Measurements from ENCODE around the gene CLK3.
A peak's percentile ranks its signal among the peaks of the same experiment; 100 is the strongest.
"Not testable (repeated sequence)": the region's sequence is repeated elsewhere in the genome, so short reads cannot be mapped to it uniquely, and the experiment has no call there.

CLK3 gene

DNA sequence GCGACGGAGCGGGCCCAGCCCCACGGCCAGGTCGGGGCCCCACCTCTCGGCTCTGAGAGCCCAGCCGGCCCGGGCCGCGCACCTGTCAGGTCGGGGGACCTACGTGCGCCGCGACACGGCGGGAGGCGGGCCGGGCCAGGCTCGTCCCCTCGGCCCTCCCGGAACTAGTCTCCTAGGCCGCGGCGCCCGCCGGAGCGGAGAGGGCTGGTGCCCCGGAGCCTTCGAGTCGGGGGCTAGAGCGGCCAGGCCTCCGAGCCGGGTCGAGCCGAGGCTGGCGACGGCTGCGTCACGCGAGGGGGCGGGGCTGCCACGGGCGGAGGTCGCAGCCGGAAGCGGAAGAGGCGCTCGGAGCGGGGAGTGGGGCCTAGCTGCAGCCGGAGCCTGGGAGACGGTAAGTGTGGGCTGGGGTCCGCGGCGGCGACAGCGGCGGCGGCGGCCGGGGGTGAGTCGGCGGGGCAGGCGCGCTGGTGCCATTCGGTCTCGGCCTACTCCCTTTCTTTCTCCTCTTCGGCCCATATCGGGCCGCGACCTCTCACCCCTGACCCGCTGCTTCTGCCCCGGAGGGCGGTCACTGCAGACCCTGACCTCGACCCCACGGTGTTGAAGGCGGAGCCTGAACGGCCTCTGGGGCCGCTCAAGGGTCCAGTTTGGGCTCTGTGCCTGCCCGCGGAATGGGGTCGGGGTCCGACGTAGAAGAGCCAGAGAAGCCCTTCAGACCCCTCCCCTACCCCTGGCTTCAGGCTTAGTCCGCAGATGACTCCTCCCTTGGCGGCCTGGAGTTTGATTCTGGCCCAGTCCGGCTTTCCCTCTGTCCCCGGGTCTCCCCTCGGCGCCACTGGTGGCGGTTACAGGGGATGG, at the start of gene CLK3:
TSS of gene CLK3 (plus strand) at position 329 of the 858 bp plus-strand sequence. CDS start 3,361 bp downstream, outside the sequence.
- DNase-seq, result peak; percentile 95

DNA sequence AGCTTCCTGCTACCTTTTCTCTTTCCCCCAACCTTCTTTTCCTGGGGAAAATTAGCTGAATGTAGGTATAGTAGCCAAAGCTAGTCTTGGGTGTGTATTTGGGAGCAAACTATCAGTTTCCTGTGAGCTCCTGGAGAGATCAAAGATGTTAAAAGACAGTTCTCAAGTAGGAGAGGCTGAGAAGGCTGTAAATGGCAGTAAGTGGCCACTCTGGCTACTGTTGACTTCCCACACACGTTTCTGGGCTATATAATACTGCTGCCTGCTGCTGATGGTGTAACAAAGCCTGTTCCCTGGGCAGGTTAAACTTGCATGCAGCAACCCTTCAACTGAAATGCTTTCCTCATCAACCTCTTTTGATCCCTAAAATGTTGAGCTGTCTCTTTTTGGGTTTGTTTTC, 47.0 kb upstream of the CLK3 start:
- DNase-seq, result no peak

DNA sequence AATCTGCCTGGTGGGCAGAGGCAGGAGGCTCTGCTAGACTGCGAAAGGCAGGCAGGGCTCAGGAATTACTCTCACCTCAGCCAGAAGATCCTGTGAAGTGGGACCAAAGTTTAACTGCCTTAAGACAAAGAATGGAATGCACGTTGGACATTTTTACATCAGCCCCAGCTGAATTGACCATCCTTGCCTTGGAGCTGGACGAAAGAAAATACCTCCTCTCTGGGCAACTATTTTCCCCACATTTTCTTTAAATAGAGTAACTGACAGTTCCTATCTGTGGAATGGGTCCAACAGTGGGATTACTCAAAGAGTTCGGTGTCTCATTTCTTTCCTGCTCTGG, 45.9 kb upstream of the CLK3 start:
- no peak for DNase-seq

DNA sequence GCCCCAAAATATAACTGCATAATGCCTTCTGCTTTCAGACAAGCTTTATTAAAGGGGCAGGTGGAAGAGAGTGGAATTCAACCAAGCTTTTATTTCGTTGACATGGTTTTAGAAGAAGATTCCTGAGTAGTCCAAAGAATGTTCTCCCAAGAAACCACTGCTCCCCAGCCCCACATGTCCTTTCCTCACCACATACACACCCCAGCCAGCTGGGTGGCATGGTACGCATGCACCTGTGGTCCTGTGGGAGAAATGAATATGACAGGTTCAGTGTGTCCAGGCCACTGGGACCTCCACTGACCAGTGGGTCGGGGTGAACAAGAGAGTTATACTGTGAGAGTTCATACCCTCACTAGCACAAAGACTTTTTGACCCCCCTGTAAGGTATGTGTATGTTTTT, 44.4 kb upstream of the CLK3 start:
- DNase-seq, result no peak

DNA sequence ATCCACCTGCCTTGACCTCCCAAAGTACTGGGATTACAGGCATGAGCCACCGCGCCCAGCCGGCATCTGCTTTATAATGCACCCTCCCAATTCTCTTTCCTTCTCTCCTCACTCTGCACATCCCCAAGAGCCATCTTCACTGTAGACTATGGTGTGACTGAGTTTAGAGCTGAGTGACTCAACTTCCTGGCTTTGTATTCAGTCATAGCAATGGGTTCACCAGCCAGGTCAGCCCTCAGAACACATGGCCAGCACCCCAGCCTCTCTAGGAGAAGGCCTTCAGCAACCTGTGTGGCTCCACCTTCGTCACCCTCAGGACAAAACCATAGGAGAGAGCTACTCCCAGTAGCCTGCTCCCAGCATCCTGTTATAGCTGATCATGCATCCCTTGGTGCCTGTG, 41.6 kb upstream of the CLK3 start:
- DNase-seq, result no peak

DNA sequence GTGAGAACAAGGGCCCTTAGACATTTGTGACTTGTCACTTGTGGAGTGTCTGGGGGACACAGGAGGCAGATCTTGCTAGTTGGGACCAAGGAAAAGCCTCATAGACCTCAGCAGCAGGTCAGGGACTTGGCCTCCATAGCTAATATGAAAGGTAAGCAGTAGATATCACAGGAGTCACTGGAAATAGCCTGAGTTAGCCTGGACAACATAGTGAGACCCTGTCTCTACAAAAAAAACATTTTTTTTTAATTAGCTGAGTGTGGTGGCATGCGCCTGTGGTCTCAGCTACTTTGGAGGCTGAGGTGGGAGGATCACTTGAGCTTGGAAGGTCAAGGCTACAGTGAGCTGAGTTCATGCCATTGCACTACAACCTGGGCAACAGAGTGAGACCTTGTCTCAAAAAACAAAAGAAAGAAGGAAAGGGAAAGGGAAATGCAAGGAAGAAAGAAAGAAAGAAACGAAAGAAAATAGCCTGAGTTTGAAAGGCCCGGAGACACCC, 37.1 kb upstream of the CLK3 start:
- DNase-seq, result no peak

DNA sequence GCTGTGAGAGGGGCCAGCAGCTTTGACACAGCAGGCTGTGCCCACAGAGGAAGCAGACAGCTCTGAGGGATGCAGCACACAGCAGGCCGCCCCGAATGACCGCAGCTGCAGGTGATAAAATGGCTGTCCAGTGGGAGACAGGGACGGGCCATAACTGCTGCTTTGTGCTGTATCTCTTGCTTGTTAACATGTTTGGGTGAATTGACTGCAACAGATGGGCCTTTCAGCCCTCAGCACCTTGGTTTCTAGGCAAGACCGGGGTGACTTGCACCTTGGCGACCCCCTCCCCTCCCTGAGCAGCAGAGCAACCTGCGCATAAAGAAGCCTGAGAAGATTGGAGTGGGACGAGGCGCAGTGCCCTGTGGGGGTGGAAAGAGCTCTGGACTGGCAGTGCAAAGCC, 36.6 kb upstream of the CLK3 start:
- no peak for DNase-seq

DNA sequence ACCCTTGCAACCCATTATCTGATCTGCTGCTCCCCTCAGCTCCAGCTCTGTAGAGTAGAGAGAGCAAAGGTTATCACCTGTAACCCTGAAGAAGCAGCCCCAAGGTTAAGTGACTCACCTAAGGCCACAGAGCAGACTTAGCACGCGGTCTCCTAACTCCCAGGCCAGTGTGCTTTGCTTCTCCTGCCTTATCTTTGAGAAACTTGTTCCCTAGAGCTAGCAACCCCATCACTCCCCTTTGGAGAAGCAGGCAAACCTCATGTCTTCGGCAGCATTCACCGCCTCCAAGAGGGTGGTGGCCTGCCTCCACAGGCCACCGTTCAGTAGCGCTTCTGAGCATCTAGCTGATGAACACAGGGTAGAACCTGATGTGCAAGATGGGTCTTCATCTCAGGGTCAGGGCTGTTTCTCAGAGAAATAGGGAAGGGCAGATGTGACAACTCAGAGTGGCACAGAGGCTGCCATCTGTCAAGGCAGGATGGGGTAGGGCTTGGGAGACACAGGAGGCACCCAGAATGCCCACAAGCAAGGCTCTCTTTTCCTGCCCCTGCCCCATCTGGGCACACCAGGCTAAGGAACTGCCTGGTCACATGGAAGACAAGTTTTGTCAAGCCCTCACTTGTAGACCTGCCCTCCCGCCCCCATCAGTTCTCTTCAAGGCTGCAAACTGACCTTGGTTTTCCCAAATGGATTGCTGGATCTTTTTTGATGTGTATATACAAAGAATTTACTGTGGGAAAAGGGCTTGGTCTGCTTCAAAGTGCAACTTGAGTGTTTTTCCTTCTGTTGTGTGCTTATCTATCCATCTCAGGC, 34.9 kb upstream of the CLK3 start:
- peak; percentile 84 for DNase-seq

DNA sequence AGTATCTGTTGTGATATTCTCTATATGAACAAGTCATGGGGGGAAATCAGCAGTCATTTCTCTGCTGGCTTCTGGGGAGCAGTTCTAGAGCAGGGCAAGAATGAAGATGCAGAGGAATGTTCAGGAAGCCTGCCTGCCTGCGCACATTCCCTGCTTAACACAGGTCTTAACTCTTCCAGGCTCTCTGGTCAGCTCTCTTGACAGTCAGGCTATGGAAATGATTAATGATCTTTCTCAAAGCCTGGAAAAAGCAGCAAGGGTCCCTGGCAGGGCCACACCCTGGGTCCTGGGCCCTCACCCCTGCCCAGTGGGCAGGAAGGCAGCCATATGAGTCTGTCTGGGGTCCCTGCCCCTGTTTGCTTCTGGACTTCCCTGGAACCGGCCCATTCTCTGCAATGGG, 31.4 kb upstream of the CLK3 start:
- no peak for DNase-seq

DNA sequence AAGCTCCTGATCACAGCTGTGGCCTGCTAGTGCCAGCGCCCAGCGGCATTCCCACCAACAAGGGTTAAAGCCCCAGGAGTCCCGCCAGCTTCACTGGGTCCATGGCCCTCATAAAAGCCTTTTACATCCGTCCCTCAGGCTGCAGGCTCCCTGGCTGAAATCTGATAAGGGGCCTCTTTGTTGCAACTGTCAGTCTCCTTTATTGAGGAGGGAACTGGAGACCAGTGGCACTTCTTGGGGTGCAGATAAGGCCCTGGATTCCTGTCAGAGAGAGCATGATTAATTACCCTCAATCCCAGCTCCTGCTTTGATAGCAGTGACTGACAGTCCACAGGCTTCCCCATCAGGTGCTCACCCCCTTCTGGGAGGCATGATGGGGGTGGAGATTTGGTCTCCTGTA, 30.9 kb upstream of the CLK3 start:
- no peak for DNase-seq

DNA sequence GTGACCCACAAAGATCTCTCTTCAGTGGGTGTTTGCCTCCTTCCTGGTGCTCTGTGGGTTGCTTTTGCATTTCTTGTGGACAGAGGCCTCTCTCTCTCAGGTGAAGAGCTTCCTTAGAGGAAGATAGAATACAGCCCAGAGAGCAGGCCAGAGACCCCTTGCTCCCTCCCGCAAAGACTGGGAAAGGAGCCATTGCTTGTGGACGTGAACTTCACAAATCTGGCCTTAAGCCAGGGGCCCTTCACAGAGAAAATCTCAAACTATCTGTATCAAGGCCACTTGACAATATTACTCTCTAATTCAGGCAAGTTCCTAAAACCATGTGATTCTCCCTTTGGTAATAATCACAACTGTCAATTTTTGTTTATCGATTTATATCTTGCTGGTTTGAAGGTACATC, 30.4 kb upstream of the CLK3 start:
- no peak for DNase-seq

DNA sequence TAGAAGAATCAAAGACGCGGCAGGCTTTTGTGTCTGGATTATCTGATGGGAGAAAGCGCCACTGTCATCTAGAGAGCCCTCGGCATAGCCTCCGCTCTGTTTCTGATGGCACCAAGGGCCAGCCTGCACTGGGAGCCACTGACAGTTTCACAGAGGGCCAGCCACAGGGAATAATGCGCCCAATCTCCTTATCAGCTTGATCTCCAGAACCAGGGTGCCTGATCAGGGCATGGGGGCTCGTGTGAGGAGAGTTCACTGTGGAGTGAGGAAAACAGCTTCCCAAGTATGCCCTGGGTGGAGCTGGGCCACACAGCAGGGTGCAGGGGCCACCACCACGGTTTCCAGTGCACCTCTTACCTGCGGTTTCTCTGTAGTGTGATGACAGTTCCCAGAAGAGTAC, 29.8 kb upstream of the CLK3 start:
- DNase-seq, result no peak

DNA sequence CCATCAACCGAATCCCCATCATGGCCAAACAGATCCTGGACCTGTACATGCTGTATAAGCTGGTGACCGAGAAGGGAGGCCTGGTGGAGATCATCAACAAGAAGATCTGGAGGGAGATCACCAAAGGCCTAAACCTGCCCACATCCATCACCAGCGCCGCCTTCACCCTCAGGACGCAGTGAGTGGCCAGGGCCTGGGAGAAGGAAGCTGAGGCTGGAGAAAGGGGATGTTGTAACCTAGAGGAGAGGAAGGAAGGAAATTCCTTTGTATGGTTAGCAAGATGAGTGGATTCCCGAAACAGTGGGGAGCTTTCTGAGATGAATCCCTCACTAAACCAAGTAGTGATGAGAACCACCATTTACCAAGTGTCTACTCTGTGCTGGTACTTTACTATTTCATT, 25.8 kb upstream of the CLK3 start:
- no peak for DNase-seq

DNA sequence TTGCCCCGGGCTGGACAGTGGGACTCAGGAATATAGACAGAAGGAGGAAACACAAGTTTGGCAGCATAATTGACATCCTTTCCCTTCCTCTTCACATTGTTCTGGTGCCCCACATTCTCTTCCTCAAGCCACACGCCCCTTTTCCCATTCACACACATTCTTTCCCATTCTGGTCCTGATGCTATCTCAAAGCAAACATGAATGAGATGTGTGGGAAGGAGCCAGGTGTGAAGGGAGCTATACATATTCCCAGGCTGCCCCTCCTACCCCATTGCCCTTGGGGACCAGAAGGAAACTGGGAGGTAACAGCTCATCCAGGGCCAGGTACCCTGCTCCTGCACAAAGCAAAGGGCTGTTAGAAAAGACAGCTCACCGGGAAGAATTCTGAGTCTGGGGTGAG, 23.4 kb upstream of the CLK3 start:
- no peak for DNase-seq

DNA sequence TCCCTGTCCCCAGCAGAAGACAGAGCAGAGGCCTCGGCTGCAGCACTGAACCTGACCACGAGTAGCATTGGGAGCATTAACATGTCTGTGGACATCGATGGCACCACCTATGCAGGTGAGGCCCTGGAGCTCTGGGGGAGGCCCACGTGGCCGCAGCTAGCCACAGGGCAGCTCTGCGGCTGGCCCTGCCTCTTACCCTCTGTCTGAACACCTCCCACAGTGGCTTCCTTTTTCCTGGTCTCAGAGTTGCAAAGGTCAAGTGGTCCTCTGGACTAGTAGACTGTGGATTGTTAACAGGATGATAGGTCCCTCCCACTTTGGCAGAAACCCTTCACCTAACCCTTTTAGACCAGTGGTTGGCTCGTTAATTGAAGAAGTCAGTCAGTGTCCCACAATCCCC, 22.5 kb upstream of the CLK3 start:
- DNase-seq, result no peak

DNA sequence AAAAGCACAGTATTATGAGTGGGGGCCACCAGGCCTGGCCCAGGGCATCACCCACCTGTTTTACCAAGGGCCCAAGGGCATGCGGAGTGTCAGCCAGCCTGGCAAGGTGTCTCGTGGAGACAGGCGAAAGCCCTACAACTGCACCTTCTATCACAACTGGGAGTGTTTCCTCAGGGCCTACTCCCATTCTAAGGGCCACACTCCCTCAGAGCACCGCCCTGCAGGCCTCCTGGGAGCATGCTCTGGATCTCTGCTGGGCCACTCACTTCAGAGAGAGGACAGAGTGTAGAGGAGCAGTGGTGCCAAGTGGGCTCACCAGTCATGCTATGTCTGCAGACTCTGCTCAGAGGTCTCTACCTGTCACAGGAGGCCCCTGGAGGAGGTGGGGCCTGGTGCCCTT, 21.2 kb upstream of the CLK3 start:
- no peak for DNase-seq

DNA sequence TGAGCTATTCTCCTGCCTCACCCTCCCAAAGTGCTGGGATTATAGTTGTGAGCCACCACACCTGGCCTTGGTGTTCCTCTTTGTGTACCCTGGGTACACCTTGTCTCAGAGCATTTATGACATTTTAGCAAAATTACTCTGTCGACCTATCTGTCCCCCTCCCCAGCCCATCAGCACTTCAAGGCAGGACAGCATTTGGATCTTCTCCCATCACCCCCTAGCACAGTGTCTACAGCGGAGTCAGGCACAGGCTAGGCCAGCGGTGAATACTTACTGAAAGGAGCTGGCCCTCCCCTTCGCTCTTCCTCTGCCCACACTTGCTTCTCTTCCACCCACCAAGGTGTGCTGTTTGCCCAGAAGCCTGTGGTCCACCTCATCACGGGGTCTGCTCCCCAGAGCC, 20.4 kb upstream of the CLK3 start:
- no peak for DNase-seq

DNA sequence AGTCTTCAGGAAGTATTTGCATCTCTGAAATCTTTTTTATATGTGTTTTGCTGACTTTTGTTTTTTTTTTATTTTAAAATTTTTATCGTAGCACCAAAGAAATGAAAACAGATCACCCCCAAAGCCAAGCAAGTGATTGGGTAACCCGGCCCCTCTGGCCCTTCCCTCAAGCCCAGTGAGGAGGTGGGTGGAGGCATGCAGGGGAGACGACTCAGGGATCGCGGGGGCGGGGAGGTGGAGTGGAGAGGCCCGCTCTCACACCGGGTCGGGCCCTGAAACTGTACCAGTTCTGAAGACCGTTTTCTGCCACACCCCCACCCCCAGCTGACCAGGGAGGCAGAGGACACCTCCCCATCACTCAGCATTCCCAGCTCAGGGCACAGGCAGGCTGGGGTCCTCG, 18.9 kb upstream of the CLK3 start:
- not testable (repeated sequence) for DNase-seq

DNA sequence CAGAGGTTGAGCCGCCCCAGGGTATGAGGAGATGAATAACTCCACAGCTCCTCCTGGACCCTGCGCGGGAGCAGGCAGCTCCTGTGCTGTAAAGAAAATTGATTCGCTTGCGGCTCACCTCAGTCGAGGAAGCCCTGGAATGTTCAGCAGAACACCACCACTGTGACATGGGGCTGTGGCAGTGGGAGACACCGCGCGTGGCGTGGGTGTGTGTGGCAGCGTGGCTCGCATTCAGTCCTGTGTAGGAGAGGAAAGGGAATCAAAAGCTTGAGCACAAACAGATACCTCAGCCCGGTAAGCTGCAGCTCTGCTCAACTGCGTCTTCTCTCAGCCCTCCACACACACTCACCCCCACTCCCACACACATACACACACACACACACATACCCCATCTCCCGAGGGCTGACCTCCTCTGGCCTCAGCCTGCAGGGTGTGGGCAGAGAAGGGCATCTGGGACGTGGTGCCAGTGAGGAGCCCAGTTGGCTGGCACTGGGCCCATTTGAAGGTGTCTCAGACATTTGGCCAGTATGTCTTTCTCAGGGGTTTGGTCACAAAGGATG, 18.4 kb upstream of the CLK3 start:
- DNase-seq, result not testable (repeated sequence)

DNA sequence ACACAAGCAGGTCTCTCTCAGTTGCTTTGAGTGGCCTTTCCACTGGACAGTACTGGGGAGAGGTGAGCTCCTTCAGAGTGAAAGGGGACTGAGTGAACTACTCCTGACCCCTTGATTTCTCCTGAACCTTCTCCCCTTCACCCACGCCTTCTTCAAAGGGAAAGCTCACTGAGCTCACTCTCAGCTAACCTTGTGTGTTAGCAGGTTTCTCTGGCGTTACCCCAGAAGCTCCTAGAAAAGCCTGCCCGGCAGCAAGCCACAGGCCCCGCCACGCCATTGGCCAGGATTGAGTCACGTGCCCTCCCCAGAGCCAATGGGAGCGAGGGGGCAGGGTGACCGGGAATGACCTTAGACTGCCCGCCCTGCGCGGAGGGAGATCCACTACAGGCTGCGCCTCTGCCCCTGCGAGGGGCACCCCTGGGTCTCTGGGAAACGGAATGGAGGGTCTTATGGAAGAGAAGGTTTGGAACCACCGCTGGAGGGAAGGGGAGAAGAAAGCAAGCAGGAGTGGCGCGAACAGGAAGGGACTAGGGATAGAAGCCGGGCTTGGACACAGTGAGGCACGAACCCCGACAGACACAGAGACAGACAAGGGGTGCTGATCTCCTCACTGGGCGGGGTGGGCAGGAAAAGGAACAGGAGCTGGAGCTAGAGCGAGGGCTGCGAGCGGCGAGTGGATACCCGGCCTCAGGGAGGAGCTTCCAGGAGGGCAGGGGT, 17.4 kb upstream of the CLK3 start:
- DNase-seq, result no peak

DNA sequence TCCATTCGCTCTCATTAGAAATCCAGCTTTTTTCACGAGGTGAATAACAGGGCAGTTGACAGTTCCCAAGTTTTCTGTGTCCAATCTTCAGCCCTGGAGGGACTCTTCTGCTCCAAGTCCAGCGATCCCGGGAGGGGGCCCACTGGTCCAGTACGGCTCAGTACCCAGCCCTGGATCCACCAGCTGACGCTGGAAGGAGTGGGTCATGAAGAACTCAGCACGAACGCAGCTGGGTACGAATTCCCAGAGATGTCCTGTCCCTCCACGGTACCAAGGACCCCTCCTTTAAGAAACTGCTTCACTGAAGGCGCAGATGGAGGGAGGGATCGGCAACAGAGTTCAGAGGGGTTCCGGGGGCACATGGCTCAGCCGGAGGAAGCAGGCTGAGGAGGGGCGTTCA, 16.5 kb upstream of the CLK3 start:
- DNase-seq, result no peak

DNA sequence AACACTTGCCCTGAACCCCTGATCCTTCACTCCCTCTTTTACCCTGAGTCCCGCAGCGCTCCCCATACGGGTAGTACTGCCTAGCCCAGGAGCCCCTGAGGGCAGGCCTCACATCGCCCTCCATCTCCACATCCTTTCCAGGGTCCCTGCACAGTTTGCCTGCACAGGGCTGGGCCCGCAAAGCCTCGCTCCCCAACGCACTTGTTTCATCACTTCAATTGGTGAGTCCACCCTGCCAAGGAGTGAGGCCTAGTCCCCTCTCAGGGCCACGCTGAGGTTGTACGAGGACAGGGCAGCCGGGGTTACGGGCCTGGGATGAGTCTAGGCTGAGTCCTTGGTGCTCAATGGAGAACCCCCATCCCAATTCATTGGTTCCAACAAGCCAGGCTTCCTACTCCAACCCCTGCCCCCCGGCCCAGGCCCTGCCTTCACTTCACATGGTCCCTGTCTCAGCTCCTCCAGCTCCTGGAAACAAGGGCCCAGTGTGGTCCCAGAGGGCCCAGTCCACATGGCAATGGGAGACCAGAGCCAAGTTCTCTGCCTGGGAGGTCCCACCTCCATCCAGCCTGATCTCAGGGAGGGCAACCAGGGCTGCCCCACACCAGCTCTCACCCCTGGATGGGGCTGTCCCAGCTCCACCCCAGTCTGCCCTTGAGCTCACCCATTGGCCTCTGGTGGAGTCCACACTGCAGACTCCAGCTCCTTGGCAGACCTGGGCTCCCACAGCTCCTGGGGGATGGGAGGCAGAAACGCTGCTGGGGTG, 12.4 kb upstream of the CLK3 start:
- no peak for DNase-seq
